ENCODE data around the gene ZBTB32.
"Not testable (repeated sequence)": the region's sequence is repeated elsewhere in the genome, so short reads cannot be mapped to it uniquely, and the experiment has no call there.

ZBTB32 gene

GRCh38 chr19:35704218-35704617 is at the start of gene ZBTB32:
ZBTB32 (plus strand) TSS chr19:35704558; CDS start chr19:35714627, 10,069 bp downstream.
- peak in 2 of 58 donors; percentile 10 to 14 for DNase-seq

GRCh38 chr19:35654828-35655227 is 49.5 kb upstream of the ZBTB32 start:
- DNase-seq: not testable (repeated sequence)

- no peak for DNase-seq
Observed at GRCh38 chr19:35655600-35655999, 48.8 kb upstream of the ZBTB32 start.

- DNase-seq: no peak
Observed at GRCh38 chr19:35656700-35657099, 47.7 kb upstream of the ZBTB32 start.

- DNase-seq: no peak
Observed at GRCh38 chr19:35657904-35658700, 46.3 kb upstream of the ZBTB32 start.

GRCh38 chr19:35661995-35662340 is 42.4 kb upstream of the ZBTB32 start:
- DNase-seq: no peak

GRCh38 chr19:35663981-35664380 is 40.4 kb upstream of the ZBTB32 start:
- no peak for DNase-seq

- DNase-seq: no peak
Observed at GRCh38 chr19:35665157-35665556, 39.2 kb upstream of the ZBTB32 start.

- no peak for DNase-seq
Observed at GRCh38 chr19:35665604-35666003, 38.8 kb upstream of the ZBTB32 start.

GRCh38 chr19:35666251-35666913 is 38.0 kb upstream of the ZBTB32 start, which contains the start of gene UPK1A:
UPK1A (plus strand) TSS chr19:35666517; CDS start chr19:35666813, 296 bp downstream.
- DNase-seq: no peak

- DNase-seq: no peak
Observed at GRCh38 chr19:35669566-35669965, 34.8 kb upstream of the ZBTB32 start.

GRCh38 chr19:35669974-35670373 is 34.4 kb upstream of the ZBTB32 start:
- no peak for DNase-seq

GRCh38 chr19:35670686-35671085 is 33.7 kb upstream of the ZBTB32 start:
- no peak for DNase-seq

- DNase-seq: no peak
Observed at GRCh38 chr19:35671818-35672217, 32.5 kb upstream of the ZBTB32 start.

GRCh38 chr19:35673121-35673804 is 31.1 kb upstream of the ZBTB32 start:
- no peak for DNase-seq

- DNase-seq: no peak
Observed at GRCh38 chr19:35675589-35676140, 28.7 kb upstream of the ZBTB32 start.

GRCh38 chr19:35689836-35690235 is 14.5 kb upstream of the ZBTB32 start:
- DNase-seq: no peak

- DNase-seq: not testable (repeated sequence)
Observed at GRCh38 chr19:35691106-35691505, 13.3 kb upstream of the ZBTB32 start.

GRCh38 chr19:35692010-35692409 is 12.3 kb upstream of the ZBTB32 start:
- DNase-seq: no peak

- no peak for DNase-seq
Observed at GRCh38 chr19:35693422-35693821, 10.9 kb upstream of the ZBTB32 start.

GRCh38 chr19:35693835-35694599 is 10.3 kb upstream of the ZBTB32 start:
- DNase-seq: peak in 54 of 58 donors; percentile 8 to 89 (median 70)

Measured in anterior cingulate cortex (tissue), 58 donors.